ENCODE data around the gene MPHOSPH6.

DNA sequence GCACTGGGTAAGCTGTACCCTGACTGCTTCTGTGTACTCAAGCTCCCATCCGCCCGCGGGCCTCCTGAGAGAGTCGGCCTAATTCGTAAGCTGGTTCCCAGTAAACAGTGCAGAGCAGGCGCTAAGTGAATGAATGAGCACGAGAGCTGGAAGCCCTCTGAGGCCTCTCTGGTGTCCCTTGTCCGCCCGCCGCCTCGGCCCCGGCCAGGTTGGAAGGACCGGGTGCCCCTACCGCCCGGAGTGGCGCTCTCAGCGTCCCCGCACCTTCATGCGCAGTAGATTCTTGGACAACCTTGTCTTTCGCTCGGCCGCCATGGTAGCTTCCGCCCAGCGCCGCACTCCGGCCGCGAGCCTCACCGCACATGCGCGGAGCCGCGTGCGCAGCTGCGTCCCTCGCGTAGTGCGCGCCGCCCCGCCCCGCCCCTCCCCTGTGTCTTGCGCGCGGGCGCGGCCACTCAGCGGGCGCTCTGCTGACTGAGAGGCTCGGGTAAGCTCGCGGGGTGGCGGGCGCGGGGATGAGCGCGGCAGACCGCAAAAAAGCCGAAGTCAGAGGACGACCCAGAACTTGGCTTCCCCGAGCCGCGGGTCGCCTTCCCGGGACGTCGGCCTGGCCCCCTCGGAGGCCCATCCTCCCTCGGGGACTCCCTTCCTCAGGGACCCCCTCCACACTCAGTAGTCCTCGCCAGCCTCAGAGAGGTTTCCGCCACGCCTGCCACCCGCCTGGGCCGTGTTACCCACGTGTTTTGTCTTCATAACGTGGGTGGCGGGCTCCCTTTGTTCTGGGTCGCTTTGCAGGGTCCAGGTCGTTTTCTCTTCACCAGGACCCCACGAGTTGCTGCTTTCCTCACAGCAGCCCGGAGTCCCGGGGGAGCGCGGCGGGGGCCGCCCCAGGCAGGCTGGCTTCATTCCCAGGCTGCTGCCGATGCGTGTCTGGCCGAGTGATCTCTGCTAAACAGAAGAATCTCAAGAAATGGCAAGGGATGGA is at the start of gene MPHOSPH6:
- TF ChIP-seq, protein P1, sequence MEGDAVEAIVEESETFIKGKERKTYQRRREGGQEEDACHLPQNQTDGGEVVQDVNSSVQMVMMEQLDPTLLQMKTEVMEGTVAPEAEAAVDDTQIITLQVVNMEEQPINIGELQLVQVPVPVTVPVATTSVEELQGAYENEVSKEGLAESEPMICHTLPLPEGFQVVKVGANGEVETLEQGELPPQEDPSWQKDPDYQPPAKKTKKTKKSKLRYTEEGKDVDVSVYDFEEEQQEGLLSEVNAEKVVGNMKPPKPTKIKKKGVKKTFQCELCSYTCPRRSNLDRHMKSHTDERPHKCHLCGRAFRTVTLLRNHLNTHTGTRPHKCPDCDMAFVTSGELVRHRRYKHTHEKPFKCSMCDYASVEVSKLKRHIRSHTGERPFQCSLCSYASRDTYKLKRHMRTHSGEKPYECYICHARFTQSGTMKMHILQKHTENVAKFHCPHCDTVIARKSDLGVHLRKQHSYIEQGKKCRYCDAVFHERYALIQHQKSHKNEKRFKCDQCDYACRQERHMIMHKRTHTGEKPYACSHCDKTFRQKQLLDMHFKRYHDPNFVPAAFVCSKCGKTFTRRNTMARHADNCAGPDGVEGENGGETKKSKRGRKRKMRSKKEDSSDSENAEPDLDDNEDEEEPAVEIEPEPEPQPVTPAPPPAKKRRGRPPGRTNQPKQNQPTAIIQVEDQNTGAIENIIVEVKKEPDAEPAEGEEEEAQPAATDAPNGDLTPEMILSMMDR (IDR thresholded peaks at IDR 0.05; ENCODE audit: low read depth, low read length, poor library complexity, severe bottlenecking), result no peak
- TF ChIP-seq EZH2phosphoT487 (IDR thresholded peaks at IDR 0.05; ENCODE audit: borderline replicate concordance, low read length), result no peak
